ENCODE data around the gene ZGPAT.

- TF ChIP-seq CTCF (IDR thresholded peaks at IDR 0.05; ENCODE audit: low read depth, low read length) (no peak), POLR2A (IDR thresholded peaks at IDR 0.05; ENCODE audit: extremely low read depth, insufficient read length) (peak; percentile 6), MAX (IDR thresholded peaks at IDR 0.05; ENCODE audit: low read depth, low read length) (peak; percentile 43; the same call in 1 of the 2 replicates), MYC (IDR thresholded peaks at IDR 0.05; ENCODE audit: low read depth, low read length) (peak; percentile 63; the same call in 1 of the 2 replicates)
These were observed 8.9 kb upstream of the ZGPAT start for GRCh38 chr20:63698739-63699465.
